HL-60/S4 (cell line): ENCODE results near the gene DAPK1.

Source experiments
- in situ Hi-C: fragments of 300-500 bp; cut with MboI; formaldehyde crosslinking; loops from 2 replicates; pipeline ENCODE4 v1.14.3; 2022; ENCODE audit warnings: low sequenced_read_pairs

DAPK1 gene

DNA sequence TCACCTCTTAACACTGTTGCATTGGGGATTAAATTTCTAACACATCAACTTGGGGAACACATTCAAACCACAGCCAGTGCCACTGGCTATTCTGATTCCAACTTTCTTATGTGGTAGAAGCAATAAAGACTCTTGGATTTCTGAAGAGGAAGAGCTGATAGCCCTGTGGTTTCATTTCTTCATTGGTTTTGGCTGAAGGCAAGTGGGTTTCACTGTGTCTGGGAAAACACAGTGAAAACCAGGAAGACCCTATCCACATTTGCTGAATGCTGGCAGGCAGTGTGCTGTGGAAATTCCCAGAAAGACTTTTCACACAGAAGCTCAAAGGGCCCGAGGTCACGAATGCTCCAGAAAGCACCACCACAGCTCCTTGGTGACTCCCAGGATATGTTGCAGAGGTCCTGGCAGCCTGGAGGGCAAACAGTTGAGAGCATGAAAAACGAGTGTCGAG, 67.1 kb downstream of the DAPK1 start:
- in situ Hi-C loops, result no loop called here

DNA sequence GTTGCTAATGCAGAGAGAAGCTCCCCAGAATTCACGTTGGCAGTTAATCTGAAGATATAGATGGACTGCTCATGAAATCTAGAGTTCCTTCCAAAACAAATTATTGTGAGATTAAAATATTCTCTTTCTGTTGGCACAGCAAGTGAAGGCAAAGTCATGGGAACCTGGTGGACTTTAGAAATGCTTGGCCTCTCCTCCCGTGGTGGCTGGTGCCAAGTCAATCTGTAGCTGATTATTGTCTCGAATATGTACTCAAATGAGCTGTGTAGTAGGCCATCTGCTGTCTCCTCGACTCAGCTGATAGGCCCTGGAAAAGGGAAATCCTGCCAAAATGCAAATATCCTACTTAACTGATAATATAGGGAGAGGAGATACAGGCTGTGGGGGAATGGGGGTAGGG, 69.3 kb downstream of the DAPK1 start:
- in situ Hi-C loops, result no loop called here

DNA sequence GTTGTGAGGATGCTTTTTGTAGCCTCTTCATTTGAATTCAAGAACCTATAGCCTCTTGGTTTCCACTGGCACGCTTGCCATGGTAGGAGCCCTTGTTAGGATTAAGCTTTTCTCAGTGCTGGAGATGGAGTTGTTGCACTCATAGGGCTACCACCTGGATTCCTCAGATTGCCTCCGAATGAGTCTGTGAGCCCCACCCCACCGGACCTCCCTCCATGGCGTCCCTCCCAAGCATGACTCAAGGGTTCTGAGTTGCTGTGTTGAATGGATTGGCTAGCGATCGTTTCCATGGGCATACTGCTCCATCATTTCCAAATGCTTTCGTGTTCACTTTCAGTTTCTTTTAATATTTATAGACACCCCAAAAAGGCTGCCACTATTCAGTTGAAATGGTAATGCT, 69.9 kb downstream of the DAPK1 start:
- in situ Hi-C loops, result no loop called here

DNA sequence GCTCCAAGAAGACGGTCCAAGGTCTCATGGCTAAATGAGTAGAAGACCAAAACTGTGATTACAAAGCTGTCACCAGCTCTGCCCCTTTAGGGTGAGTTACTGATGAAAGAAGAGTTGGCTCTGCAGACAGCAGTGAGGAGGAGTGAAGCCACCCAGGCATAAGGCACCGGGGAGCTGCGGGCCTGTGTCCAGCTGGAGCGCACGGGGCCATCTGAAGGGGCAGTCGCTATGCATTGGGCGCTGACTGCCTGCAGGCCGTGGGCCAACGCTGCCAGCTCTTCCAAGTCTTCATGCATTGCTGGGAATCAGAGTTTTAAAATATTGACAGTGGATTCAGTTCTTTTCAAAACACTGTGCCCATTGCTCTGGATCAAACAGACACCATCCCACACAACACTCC, 70.3 kb downstream of the DAPK1 start:
- in situ Hi-C loops, result no loop called here

DNA sequence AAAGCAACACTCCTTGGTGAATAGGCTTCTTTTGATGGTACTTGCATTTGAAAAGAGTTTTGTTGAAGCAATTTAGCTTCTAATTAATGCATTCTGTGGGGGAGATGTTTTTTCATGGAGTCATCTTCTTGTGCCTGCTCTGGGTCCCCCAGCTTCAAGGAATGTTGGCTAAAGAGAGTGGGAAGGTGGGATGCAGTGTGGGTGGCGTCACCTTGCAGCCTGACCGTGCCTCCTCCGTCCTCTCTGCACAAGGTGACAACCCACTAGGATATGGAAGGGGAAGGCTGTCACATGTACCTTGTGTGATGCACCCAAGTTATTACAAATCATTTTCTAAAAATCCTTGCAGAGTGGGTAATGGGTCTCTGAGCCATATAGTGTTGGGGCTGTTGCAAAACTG, 70.7 kb downstream of the DAPK1 start:
- in situ Hi-C loops, result no loop called here

DNA sequence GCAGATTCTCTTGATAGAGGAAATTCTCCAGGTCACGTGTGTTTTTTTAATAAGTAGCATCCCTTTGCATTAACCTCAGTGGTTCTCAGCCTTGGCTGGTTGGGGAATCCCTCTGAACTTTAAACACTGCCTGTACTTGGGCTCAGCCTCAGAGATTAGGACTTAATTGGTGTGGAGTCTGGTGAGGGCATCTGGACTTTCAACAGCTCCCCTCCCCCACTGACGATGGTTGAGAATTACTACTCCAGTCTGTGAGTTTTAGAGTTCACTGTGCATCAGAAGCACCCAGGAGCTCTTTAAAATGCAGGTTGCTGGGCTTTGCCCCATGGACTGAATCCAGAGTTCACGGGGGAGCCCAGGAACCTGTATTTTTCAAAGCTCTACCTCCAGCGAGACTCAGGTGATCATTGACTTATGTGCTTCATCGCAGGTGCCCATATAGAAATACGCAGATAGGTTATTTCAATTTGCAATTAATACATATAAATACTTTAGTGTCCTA, 71.4 kb downstream of the DAPK1 start:
- in situ Hi-C loops, result no loop called here

DNA sequence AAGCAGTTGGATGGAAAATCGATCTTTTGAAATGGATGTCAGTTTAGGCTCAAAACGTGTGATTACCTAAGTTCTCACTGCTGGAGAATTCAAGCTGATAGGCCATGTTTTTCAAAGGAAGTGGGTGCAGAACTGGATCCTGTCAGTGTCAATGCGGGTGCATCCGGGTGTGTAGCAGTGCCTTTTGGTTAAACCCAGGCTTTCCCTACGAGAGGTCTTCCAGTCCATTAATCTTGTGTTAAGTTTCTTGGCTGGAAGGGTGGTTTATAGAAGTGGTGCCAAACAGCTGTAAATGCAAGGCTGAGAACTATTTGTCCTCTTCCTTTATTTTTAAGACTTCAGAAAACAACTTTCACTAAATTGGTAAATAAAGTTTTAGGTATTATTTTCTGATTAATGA, 71.9 kb downstream of the DAPK1 start:
- in situ Hi-C loops, result no loop called here

DNA sequence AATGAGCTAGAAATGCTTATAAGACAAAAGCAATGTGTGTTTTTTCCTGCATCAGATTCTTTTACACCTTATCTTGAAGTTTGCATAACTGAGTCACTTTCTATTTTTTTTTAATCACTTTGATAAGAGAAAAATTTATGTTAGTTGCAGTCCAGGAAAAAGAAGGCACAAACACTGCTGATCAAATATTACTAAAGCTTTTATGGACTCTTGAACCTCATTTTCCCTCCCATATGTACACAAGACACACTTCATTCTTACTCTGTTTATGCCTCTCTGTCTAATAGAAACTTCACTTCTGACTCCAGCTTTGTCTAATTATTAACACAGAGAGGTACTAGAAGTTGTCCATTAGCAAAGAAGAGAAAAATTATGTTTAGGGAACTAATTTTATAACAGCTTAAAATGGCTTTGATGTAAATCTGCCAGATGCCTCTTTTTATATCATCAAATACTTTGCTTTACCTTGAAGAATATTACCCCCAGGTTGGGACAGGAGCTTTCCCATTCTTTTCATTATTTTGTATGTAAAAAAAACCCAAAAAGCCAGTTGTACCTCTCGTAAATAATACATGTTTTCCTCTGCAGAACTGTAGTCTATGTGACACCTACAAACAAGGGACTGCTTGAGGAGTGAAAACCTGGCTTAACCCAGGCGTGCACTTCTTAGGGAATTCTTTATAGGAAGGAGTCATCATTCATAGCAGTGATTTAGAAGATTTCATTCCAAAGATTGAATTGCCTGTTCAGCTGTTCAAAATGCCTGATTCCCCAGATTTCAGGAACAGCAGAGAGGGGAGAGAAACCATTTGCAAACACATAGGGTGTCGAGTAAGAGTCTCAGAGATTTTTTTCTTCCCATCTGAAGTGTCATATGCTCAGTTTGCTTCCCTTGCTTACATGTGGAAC, 72.6 kb downstream of the DAPK1 start:
- in situ Hi-C loops, result no loop called here

DNA sequence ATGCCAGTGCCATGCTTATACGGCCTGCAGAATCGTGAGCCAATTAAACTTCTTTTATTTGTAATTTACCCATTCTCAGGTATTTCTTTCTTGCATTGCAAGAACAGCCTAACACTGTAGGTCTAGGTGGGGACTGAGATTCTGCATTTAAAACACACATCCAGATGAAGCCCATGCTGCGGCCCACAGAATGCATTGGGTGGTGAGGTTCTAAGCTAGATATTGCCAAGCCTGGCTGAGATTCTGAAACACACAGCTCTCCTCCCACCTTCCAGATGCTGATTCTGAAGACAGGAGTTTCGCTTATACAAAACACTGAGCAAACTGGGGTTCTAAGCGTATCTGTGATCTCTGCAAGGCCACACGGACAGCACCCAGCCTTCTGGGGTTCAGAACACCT, 75.1 kb downstream of the DAPK1 start:
- in situ Hi-C loops, result no loop called here

DNA sequence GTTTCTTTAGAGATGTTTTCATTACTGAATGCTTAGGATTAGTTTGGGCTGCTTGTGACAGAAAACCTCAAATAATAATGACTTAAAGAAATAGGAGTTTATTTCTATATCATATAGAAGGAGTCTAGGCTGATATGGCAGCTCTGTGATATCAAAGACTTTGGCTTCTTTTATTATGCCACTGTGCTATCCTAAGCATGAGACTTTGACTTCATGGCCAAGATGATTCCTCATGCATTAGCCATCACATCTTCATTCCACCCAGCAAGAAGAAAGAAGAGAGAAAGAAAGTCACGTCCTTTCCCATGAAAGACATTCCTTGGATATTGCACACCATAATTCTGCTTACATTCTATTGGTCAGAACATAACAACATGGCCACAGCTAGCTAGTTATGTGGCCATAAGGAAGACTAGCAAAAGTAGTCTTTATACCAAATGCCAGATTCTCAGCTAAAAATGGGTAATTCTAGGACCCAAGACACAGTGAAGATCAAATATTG, 76.2 kb downstream of the DAPK1 start:
- in situ Hi-C loops, result no loop called here

DNA sequence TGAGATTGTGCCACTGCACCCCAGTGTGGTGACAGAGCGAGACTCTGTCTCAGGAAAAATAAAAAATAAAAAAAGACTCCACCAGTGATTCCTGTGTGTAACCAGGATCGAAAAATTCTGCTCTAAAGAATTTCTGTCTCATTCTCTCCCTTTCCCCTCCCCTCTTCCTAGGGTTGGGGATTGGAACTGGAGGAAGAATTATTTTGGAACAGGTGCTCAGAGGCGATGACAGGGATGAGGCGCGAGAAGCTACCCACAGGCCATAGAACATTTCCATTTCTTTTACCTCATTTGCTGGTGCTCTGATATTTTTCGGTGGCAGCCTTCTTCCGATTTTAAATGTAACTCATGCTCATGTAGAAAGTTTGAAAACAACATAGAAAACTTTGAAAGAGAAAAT, 80.1 kb downstream of the DAPK1 start:
- in situ Hi-C loops, result no loop called here

DNA sequence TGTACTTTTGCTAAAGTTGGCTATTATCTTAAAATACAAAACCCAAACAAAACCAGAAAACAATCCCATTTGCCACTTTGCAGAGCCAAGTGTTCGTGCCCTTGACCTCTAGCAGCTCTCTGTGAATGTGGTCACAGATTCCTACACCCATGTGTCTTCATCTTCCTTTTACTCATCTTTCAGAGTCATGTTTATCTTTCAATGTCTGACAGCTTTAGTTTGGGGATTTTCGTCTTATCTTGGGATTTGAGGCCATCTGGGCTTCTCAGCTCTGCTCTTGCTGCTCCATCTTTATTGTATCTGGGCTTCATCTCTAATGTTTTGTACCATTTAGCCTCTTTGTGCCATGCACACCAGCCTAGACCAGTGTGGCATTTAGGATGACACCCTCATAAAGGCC, 81.0 kb downstream of the DAPK1 start:
- in situ Hi-C loops, result no loop called here

DNA sequence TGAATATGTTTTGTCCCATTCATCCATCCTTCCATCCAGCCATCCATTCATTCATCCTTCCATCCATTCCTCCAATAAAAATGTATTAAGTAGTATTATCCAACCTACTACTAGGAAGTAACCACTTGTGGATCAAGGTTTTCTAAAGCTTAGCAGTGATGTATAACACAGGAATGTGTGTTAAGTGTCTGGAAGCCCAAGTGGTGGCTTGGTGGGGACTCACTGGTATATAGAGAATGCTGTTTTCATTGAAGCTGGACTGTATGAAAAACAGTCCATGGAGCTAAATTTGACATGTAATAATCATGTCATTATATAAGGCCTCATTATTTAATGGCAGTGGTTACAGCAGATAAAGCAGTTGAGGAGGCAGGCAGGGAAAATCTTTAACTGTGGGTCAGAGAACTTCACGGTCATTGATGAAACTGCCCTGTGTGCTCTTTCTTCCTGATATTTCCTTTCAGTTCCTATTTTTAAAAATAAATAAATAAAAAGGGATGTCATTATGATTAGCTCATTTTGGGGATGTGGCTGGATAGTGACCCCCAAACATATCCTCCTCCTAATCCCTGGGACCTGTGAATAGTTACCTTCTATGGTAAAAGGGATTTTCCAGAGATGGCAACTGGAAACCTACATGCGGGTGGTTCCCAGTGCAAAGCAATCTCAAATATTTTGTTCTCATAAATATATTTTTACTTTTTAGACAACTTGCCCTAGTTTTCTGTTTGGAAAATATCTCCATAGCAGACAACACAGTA, 82.3 kb downstream of the DAPK1 start:
- in situ Hi-C loops, result no loop called here

DNA sequence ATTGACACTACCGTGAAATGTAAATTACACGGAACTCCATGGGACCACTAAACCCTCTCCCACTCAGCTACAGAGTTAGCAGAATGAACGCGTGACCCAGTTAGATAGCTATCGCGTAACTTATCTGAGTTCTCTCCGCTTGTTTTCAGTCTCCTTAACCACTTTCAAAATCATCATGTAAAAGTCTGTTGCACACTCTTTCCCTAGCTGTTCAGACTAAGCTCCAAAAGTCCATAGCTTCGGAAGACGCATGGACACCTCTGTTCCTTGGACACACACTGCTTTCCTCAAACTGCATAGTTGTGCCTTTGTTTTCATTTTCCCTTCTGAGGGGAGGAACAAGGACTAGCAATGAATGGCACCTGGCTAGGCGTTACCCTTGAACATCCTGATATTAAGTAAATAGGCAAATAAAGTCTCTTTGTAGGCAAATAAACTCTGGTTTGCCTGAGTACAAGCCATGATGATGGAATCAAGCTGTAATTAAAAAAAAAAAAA, 83.3 kb downstream of the DAPK1 start:
- in situ Hi-C loops, result no loop called here

DNA sequence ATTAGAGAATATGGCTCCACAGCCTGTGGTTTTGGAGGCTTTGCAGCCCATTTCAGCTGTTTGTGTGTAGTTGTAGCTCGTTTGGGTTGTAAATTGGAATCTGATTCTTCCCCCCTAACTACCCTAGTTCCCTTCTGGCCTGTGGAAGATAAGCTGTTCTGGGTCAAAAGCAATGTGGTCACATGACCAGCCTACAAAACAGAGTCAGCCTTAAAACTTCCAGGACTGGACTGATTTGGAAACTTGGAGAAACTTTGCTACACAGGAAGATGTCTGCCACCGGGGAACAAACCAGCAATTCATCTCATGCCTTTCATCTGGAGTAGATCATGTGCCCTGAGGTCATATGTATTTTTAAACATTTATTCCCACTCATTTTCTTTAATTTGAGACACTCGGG, 83.8 kb downstream of the DAPK1 start:
- in situ Hi-C loops, result no loop called here

DNA sequence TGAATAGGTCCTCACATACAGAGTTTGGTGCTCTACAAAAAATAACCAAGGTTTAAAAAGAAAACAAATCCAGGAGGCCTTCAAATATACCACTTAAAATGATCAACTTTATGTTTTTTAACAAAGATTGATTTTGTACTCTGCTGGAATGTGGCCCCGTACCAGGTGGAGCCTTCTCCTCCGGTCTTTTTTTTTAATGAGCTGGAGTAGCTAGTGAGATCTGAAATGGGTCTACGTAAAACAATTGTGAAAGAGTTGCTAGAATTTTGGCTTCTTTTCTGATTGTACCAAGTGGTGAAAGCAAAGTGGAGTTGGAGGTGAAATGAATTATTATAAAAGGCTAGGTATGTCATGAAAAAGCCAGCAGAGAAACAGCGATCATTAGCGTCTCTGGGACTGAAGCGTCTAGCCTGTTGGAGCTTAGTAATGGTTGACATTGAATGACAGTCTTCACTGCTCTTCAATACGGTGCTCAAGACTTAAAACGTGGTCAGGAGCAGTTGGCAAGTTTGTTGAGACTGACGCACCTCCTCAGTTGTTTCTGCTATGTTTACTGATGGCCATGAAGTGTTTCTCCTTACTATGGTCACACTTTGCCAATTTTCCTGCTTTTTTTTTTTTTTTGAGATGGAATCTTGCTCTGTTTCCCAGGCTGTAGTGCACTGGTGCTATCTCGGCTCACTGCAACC, 84.4 kb downstream of the DAPK1 start:
- in situ Hi-C loops, result no loop called here

DNA sequence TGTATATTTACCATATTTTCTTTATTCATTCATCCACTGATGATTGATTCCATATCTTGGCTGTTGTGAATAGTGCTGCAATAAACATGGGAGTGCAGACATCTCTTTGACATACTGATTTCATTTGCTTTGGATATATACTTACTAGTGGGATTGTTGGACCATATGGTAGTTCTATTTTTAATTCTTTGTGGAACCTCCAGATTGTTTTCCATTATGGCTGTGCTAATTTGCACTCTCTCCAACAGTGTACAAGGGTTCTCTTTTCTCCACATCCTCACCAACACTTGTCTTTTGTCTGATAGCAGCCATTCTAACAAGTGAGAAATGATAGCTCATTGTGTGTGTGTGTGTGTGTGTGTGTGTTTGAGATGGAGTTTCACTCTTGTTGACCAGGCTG, 86.7 kb downstream of the DAPK1 start:
- in situ Hi-C loops, result no loop called here

DNA sequence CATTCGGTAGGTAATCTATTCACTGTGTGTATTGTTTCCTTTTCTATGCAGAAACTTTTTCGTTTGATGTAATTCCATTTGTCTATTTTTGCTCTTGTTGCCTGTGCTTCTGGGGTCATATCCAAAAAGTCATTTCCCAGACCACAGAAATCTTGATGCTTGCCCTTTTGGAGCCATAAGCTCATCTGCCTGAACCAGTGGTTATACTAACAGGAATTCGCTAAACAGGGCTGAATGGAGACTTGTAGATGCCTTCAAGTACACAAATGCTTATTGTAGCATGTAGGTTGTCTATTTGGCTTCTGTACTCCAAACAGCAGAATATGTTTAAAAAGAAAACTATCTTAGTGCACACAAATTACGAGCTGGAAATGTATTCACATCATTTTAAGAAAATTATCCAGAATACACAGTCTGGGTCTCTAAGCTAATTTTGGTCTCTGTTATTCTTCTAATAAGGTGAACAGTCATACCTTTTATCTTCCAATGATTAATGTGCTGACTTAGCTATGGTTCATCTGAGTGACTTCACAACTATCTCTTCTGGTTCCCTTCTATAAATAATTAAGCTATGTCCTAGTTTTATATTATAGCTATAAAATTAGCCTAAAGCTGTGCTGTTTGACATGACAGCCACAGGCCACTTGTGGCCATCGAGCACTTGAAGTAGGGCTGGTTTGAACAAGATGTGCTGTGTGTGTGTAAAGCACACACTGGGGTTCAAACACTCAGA, 87.6 kb downstream of the DAPK1 start:
- in situ Hi-C loops, result no loop called here

DNA sequence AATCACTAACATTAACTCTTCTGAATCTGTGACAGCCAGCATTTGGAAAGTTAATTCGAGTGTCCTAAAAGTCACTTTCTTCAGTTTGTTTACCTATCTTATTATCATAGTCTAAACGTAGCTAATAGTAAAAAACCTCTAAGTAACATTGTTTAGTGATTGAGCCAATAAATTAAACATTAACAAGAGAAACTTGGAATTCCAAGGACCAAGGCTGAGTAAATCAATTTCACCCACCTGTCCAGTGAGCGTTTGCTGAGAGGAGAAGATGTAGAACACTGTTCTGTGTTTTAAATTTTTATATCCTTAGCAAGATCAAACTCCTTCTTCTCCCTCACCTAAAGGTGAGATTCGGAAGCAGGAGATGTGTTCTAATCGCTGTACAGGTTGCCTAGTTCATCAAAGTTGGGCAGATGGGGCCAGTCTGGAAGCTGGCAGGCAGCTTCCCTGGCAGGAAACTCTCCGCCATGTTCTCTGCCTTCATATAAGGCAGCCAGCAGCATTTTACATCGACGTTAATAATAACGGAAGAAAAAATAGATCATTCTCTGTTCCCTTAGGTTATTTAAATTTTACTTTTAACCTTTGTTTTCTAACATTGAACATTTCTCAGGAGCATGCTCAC, 89.2 kb downstream of the DAPK1 start:
- in situ Hi-C loops, result no loop called here

DNA sequence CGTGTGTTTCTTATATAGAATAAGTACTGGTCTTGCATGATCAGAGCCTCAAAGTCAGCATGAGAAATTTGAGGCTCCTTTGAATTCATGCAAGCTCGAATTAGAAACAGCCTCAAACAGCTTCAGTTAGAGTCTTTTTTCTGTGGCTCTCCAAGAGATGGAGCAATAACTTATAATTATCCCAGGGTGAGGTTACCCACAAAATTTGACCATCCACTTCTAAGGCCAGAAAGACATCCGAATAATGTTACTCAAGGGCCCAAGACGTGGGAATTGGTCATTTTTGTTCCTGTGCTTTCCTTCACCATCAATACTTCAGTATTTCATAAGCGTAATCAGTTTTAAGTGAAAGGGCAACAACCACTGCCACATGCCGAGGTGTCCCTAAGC, 89.7 kb downstream of the DAPK1 start:
- in situ Hi-C loops, result no loop called here
